ENCODE data around the gene DCUN1D2. TPM values are rescaled to one million over a fixed set of nuclear protein-coding genes. Genes with fewer than 3 reads are reported as not detected.

The DCUN1D2 gene
- total and polyA plus RNA-seq, 10 of the 15 experiments (the other 5 are each of a cell fraction or from before 2014, with no cell fraction given), result 2.5 to 23.6 (median 9.3) TPM

GRCh38 chr13:113519556-113519955, 29.0 kb upstream of the DCUN1D2 start:
- WGBS (ENCODE audit: insufficient coverage, insufficient replicate concordance, low lambda C conversion rate, missing lambda C conversion rate), result 98% methylated on average over 14 of the region's 14 CpGs
- Histone ChIP-seq H3K4me2 (ENCODE audit: control insufficient read depth, insufficient read depth) (no peak overlapping the region), H3K27me3 (replicated peaks in 1 of 2; ENCODE audit: control insufficient read depth in 2 of 2, insufficient read depth in 2 of 2, low read length in 1 of 2) (no peaks in the 10 kb centered on the region), H3K9ac (ENCODE audit: control insufficient read depth, insufficient read depth, low read length) (no peak overlapping the region), H2AFZ (ENCODE audit: control insufficient read depth, low read depth, low read length) (no peak overlapping the region), H4K20me1 (ENCODE audit: control insufficient read depth, insufficient read depth) (no peaks in the 10 kb centered on the region), H3K27ac (ENCODE audit: control insufficient read depth, insufficient read depth) (no peak overlapping the region), H3K36me3 (ENCODE audit: control insufficient read depth in 2 of 2, insufficient read depth in 2 of 2, low read length in 1 of 2) (peaks cover 0 to 9% of the 10 kb centered on the region in 2 experiments; a peak in 2 of 4 replicates), H3K4me1 (ENCODE audit: control insufficient read depth, insufficient read depth, low read length) (no peaks in the 10 kb centered on the region), H3K79me2 (ENCODE audit: control insufficient read depth, insufficient read depth, low read length) (no peaks in the 10 kb centered on the region), H3K4me3 (no peak overlapping the region), H3K9me3 (replicated peaks; ENCODE audit: control insufficient read depth, insufficient read depth, low read length) (no peaks in the 10 kb centered on the region)
- SMC1A ChIA-PET (ENCODE audit: uncharacterized antibody, unreplicated experiment), result no interaction called here
- RAD21 ChIA-PET (ENCODE audit: unreplicated experiment), result no interaction called here
- no TSS peak for BruUV-seq (replicated peaks)
- ATAC-seq, result no peak
- CTCF ChIA-PET, result no interaction called here
- in situ Hi-C loops (cut with MboI), result no loop called here
- FAIRE-seq, result no peak
- POLR2A ChIA-PET, result no interaction called here
- TF ChIP-seq MEF2B (IDR thresholded peaks at IDR 0.05; ENCODE audit: partially characterized antibody, poor library complexity, severe bottlenecking) (no peak), CUX1 (IDR thresholded peaks at IDR 0.05; ENCODE audit: insufficient replicate concordance, low read depth, low read length) (no peak), RUNX3 (IDR thresholded peaks at IDR 0.05; ENCODE audit: low read length) (no peak), SMC3 (IDR thresholded peaks at IDR 0.05; ENCODE audit: borderline replicate concordance, low read length) (no peak), ESRRA (IDR thresholded peaks at IDR 0.05; ENCODE audit: low read length) (no peak), STAT3 (IDR thresholded peaks at IDR 0.05; ENCODE audit: low read depth, low read length) (no peak)
- intact Hi-C loops (cut with micrococcal nuclease; ENCODE audit: unreplicated experiment), result no loop called here
- no peak for DNase-seq (ENCODE audit: low read depth, low spot score)
